Measurements from ENCODE around the gene CDC14A.
"Not testable (repeated sequence)": the region's sequence is repeated elsewhere in the genome, so short reads cannot be mapped to it uniquely, and the experiment has no call there.

CDC14A gene

DNA sequence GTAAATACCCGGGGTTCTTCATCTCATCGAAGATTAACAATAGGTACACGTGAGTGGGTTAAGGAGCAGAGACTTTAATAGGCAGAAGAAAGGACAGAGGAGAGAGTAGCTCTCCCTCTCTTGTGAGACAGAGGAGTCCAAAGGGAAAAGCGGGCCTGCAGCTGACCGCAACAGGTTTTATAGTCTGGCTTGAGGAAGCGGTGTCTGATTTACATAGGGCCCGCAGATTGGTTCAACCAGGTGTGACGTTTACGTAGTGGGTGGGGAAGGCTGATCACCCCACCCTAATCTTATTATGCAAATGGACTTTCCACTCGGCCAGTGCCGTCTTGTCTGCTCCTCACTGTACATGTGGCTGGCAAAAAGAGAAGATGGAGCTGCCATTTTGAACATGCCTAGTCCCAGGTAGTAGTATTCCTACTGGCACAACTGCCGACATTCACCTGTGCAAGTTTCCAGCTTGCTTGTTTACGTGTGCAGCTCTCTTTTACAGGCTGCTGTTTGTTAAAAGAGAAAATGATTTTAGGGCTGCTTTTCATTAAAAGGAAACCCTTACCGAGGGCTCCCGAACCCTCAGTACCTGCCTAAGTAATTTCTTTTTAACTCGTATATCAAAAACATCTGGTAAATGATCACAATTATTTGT is 10.6 kb downstream of the CDC14A start:
- no peak overlapping the region for H3K4me3 ChIP-seq (ENCODE audit: low read length)
- TF ChIP-seq, protein P1, sequence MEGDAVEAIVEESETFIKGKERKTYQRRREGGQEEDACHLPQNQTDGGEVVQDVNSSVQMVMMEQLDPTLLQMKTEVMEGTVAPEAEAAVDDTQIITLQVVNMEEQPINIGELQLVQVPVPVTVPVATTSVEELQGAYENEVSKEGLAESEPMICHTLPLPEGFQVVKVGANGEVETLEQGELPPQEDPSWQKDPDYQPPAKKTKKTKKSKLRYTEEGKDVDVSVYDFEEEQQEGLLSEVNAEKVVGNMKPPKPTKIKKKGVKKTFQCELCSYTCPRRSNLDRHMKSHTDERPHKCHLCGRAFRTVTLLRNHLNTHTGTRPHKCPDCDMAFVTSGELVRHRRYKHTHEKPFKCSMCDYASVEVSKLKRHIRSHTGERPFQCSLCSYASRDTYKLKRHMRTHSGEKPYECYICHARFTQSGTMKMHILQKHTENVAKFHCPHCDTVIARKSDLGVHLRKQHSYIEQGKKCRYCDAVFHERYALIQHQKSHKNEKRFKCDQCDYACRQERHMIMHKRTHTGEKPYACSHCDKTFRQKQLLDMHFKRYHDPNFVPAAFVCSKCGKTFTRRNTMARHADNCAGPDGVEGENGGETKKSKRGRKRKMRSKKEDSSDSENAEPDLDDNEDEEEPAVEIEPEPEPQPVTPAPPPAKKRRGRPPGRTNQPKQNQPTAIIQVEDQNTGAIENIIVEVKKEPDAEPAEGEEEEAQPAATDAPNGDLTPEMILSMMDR (conservative IDR thresholded peaks at IDR 0.05; ENCODE audit: low read length) = no peak
- no peak for DNase-seq (ENCODE audit: low read depth)

GRCh38 chr1:100363831-100364230 is 11.5 kb downstream of the CDC14A start:
- no peak overlapping the region for H3K4me3 ChIP-seq (ENCODE audit: low read length)
- TF ChIP-seq, protein P1 (conservative IDR thresholded peaks at IDR 0.05; ENCODE audit: low read length) = no peak
- DNase-seq (ENCODE audit: low read depth) = no peak

DNA sequence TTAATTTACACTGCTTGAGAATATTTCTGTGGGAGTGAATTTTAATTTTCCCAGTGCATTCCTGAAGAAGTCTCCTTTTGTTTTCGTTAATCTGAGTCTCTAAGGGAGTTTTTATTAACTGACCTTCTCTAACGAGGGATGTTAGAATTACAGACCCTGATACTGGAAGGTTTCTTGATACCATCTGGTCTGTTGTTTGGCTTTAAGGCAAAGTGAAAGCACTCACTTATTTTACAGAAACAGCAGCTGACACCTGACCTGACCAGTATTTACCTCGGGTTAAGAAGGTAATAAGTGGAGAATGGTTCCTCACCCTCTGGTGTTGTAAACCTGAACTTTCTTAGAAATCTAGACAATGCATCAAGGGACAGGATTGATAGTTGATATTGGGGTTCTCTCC is 12.4 kb downstream of the CDC14A start:
- TF ChIP-seq, protein P1 (conservative IDR thresholded peaks at IDR 0.05; ENCODE audit: low read length) = no peak
- no peak for DNase-seq (ENCODE audit: low read depth)
- H3K4me3 ChIP-seq (ENCODE audit: low read length) = no peak overlapping the region

GRCh38 chr1:100366209-100366525 is 13.9 kb downstream of the CDC14A start:
- DNase-seq (ENCODE audit: low read depth) = no peak
- TF ChIP-seq, protein P1 (conservative IDR thresholded peaks at IDR 0.05; ENCODE audit: low read length) = no peak
- no peak overlapping the region for H3K4me3 ChIP-seq (ENCODE audit: low read length)

DNA sequence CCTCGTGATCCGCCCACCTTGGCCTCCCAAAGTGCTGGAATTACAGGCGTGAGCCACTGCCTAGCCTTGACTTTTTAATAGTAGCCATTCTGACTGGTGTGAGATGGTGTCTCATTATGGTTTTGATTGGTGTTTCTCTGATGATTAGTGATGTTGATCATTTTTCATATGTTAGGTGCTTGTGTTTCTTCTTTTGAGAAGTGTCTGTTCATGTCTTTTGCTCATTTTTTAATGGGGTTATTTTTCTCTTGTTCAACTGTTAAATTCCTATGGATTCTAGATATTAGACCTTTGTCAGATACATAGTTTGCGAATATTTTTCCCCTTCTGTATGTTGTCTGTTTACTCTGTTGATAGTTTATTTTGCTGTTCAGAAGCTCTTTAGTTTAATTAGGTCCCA is 17.0 kb downstream of the CDC14A start:
- not testable (repeated sequence) for DNase-seq (ENCODE audit: low read depth); H3K4me3 ChIP-seq (ENCODE audit: low read length)

DNA sequence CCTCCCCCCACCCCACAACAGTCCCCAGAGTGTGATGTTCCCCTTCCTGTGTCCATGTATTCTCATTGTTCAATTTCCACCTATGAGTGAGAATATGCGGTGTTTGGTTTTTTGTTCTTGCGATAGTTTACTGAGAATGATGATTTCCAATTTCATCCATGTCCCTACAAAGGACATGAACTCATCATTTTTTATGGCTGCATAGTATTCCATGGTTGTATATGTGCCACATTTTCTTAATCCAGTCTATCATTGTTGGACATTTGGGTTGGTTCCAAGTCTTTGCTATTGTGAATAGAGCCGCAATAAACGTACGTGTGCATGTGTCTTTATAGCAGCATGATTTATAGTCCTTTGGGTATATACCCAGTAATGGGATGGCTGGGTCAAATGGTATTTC is 21.6 kb downstream of the CDC14A start:
- H3K4me3 ChIP-seq (ENCODE audit: low read length); DNase-seq (ENCODE audit: low read depth): not testable (repeated sequence)

DNA sequence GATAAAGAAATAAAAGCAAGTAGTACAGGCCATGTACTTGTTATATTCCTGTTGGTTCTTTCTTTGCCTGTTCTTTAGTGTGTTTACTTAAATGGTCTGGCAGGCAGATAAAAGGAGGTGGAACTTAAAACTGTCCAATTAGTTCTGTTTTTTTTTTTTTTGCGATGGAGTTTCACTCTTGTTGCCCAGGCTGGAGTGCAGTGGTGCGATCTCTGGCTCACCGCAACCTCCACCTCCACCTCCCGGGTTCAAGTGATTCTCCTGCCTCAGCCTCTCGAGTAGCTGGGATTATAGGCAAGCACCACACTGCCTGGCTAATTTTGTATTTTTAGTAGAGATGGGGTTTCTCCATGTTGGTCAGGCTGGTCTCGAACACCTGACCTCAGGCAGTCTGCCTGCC is 24.6 kb downstream of the CDC14A start:
- not testable (repeated sequence) for DNase-seq (ENCODE audit: low read depth); H3K4me3 ChIP-seq (ENCODE audit: low read length)

DNA sequence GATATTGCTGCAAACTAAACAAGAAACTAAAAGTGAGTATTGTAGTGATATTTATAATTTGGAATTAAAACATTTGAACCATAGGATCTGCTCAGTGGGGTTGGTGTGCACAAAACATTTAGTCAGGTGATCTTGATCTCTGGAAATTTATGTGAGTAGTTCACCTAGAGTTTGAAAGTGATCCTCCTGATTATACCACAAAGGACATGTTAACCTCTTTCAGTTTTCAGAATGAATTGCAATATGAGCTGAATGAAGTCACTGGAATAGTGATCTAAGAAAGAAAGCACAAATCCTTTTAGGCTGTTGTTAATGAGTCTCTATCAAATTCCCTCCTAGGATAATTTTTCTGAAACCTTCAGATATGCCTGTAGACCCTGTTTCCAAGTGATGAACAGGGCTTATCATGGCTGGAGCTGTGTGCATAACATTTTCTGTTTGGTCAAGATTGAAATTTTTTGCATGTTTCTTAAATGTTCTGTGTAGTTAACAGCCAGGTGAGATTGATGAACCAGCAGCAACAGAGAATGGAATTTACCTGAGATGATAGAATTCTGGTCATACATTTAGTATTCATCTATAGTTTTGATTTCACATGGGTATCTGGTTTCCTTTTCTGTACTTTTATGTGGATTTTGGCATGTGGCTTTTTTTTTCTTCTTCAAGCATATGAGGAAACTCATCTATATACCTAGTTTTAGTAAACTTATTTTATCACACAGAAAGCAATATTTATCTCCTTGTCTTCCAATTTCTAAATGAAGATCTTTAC is 25.5 kb downstream of the CDC14A start:
- H3K4me3 ChIP-seq (ENCODE audit: low read length) = no peak overlapping the region
- TF ChIP-seq, protein P1 (conservative IDR thresholded peaks at IDR 0.05; ENCODE audit: low read length) = no peak
- no peak for DNase-seq (ENCODE audit: low read depth)
